Measurements from ENCODE around the gene RTCA.

- TF ChIP-seq CTCF (IDR thresholded peaks at IDR 0.05 in 4 of 5, conservative IDR thresholded peaks at IDR 0.05 in 1 of 5): no peak
- TF ChIP-seq POLR2A (IDR thresholded peaks at IDR 0.05): no peak
These were observed 19.3 kb upstream of the RTCA start for GRCh38 chr1:100246738-100247137.

Data from gastrocnemius medialis (tissue), 4 donors.